Activated naive CD8-positive, alpha-beta T cell treated with anti-CD3 and anti-CD28 coated beads, Interleukin-2, amount 50 U/mL, for 24 hours (primary cell): ENCODE measurements around the gene FOXL3.
A peak's percentile ranks its signal among the peaks of the same experiment; 100 is the strongest.

ENCODE experiments used
- ATAC-seq: fragments of 150-1000 bp; cut with Tn5 transposase; one replicate; pipeline ENCODE4 v1.10.0; 2021
- DNase-seq: peaks from one replicate; pipeline ENCODE4 v3.0.0; 2021
- H3K27ac Mint-ChIP-seq: one replicate; pipeline ENCODE4 v1.8.0; 2021; ENCODE audit warnings: mild to moderate bottlenecking, mixed read lengths
- H3K27me3 Mint-ChIP-seq: one replicate; pipeline ENCODE4 v1.8.0; 2021; ENCODE audit warnings: mixed read lengths
- H3K36me3 Mint-ChIP-seq: one replicate; pipeline ENCODE4 v1.8.0; 2021; ENCODE audit warnings: low read depth, mixed read lengths
- H3K4me1 Mint-ChIP-seq: one replicate; pipeline ENCODE4 v1.8.0; 2021; ENCODE audit warnings: mixed read lengths
- H3K4me3 Mint-ChIP-seq: one replicate; pipeline ENCODE4 v1.8.0; 2021; ENCODE audit warnings: mild to moderate bottlenecking, moderate library complexity, mixed read lengths
- H3K9me3 Mint-ChIP-seq: one replicate; pipeline ENCODE4 v1.8.0; 2021; ENCODE audit warnings: mixed read lengths

The FOXL3 gene

GRCh38 chr7:297611-298374, 7.8 kb downstream of the FOXL3 start:
- no peaks in the 10 kb centered on the region for H3K9me3 Mint-ChIP-seq
- no peak for ATAC-seq
- H3K4me1 Mint-ChIP-seq = no peaks in the 10 kb centered on the region
- no peaks in the 10 kb centered on the region for H3K36me3 Mint-ChIP-seq
- no peak overlapping the region for H3K27ac Mint-ChIP-seq
- peaks cover 7% of the 10 kb centered on the region for H3K27me3 Mint-ChIP-seq
- H3K4me3 Mint-ChIP-seq = no peak overlapping the region
- no peak for DNase-seq

- H3K4me3 Mint-ChIP-seq = no peak overlapping the region
- no peak for ATAC-seq
- DNase-seq = no peak
- no peaks in the 10 kb centered on the region for H3K9me3 Mint-ChIP-seq
- no peaks in the 10 kb centered on the region for H3K36me3 Mint-ChIP-seq
- H3K27me3 Mint-ChIP-seq = peaks cover 2% of the 10 kb centered on the region
- H3K27ac Mint-ChIP-seq = no peak overlapping the region
- H3K4me1 Mint-ChIP-seq = no peaks in the 10 kb centered on the region
Measured at GRCh38 chr7:298375-298702, 8.4 kb downstream of the FOXL3 start.

- Mint-ChIP-seq H3K27me3 (no peaks in the 10 kb centered on the region), H3K4me3 (no peak overlapping the region), H3K4me1 (no peaks in the 10 kb centered on the region), H3K27ac (no peak overlapping the region), H3K9me3 (no peaks in the 10 kb centered on the region), H3K36me3 (no peaks in the 10 kb centered on the region)
- no peak for ATAC-seq
- no peak for DNase-seq
Measured at GRCh38 chr7:298743-299142, 8.8 kb downstream of the FOXL3 start.

DNA sequence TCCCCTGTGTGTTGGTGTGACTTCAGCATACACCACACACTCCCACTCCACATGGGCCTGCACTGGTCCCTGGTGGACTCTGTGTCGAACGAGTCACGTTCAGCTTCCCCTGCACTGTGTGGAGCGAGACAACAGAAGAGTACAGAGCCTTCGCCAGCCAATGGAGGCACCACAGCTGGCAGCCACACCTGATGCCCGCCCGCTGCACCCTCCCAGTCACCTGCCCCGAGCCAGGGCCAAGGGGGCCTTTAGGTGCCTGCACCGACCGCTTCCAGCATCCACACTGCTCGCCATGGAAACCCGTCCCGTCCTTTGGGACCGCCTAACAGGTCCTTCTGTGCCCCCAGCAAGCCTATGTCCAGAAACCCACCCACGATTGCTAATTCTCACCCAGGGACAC, 9.2 kb downstream of the FOXL3 start:
- no peak overlapping the region for H3K4me3 Mint-ChIP-seq
- no peaks in the 10 kb centered on the region for H3K27me3 Mint-ChIP-seq
- no peaks in the 10 kb centered on the region for H3K36me3 Mint-ChIP-seq
- no peaks in the 10 kb centered on the region for H3K9me3 Mint-ChIP-seq
- DNase-seq = no peak
- no peaks in the 10 kb centered on the region for H3K4me1 Mint-ChIP-seq
- ATAC-seq = peak; percentile 12
- no peak overlapping the region for H3K27ac Mint-ChIP-seq

- ATAC-seq = no peak
- DNase-seq = no peak
- H3K36me3 Mint-ChIP-seq = no peaks in the 10 kb centered on the region
- no peak overlapping the region for H3K27ac Mint-ChIP-seq
- H3K4me3 Mint-ChIP-seq = no peak overlapping the region
- no peaks in the 10 kb centered on the region for H3K27me3 Mint-ChIP-seq
- H3K9me3 Mint-ChIP-seq = peaks cover 3% of the 10 kb centered on the region
- no peaks in the 10 kb centered on the region for H3K4me1 Mint-ChIP-seq
Measured at GRCh38 chr7:299628-300027, 9.7 kb downstream of the FOXL3 start.

DNA sequence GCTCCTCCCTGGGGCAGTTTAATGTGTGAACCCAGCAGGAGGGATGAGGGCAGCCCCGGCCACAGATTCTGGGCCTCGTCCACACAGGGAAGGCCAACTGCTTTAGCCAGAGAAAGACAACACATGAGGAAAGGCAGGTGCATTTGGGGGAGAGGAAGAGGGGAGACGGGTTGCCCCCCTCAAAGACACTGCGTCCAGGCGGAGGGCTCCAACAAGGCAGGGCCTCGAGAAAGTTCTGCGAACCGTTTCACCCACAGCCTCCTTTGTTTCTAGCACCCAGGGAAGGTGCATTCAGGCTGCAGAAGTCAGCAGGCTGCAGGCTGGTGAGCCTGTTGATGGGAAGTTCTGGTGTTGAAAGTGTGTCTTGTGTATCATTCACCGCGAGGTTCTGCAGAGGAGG, 10.1 kb downstream of the FOXL3 start:
- Mint-ChIP-seq H3K4me3 (no peak overlapping the region), H3K36me3 (no peaks in the 10 kb centered on the region), H3K9me3 (peaks cover 3% of the 10 kb centered on the region), H3K4me1 (no peaks in the 10 kb centered on the region), H3K27me3 (no peaks in the 10 kb centered on the region), H3K27ac (no peak overlapping the region)
- ATAC-seq = no peak
- no peak for DNase-seq

GRCh38 chr7:300546-301290, 10.7 kb downstream of the FOXL3 start:
- H3K27ac Mint-ChIP-seq = no peak overlapping the region
- ATAC-seq (no peak), DNase-seq (no peak)
- H3K9me3 Mint-ChIP-seq = peaks cover 3% of the 10 kb centered on the region
- H3K36me3 Mint-ChIP-seq = no peaks in the 10 kb centered on the region
- H3K4me3 Mint-ChIP-seq = no peak overlapping the region
- no peaks in the 10 kb centered on the region for H3K4me1 Mint-ChIP-seq
- no peaks in the 10 kb centered on the region for H3K27me3 Mint-ChIP-seq

DNA sequence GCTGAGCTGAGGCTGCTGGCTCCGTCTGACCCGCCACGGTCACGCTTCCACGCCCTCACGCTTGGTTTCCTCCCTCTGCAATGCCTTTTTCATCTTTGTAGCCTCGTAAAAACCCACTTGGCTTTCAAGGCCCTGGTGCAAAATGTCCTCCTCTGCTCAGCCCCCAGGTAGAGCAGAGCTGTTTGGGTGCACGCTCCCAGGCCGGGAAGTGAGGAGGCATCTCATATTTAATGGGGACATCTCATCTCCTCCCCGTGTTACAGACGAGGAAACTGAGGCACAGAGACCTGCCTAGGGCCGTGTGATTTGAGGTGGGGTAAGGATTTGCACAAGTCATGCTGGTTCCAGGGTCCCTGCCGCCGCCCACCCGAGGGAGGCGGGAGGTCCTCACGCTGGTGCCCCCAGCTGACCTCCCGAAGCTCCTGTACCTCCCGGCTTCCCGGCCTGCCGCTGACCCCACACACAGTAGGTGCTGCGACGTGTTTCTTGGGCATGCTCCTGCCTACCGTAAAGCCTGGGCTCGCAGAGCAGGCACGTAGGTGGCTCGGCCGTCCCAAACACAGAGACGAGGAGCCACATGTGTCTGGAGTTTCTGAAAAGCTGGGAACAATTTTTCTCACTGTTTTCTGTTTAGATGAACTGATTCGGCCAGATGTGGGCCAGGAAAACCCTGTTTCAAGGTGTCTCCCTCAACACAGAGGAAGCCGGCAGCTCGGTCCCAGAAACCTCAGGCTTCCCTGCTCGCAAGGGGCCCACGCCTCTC, 11.5 kb downstream of the FOXL3 start:
- no peaks in the 10 kb centered on the region for H3K36me3 Mint-ChIP-seq
- no peak overlapping the region for H3K27ac Mint-ChIP-seq
- peaks cover 3% of the 10 kb centered on the region for H3K9me3 Mint-ChIP-seq
- no peak overlapping the region for H3K4me3 Mint-ChIP-seq
- ATAC-seq (no peak), DNase-seq (no peak)
- no peaks in the 10 kb centered on the region for H3K27me3 Mint-ChIP-seq
- H3K4me1 Mint-ChIP-seq = no peaks in the 10 kb centered on the region

- no peak for DNase-seq
- Mint-ChIP-seq H3K27ac (no peak overlapping the region), H3K27me3 (peaks cover 4% of the 10 kb centered on the region), H3K9me3 (peaks cover 3% of the 10 kb centered on the region), H3K4me3 (no peak overlapping the region), H3K36me3 (no peaks in the 10 kb centered on the region), H3K4me1 (no peaks in the 10 kb centered on the region)
- ATAC-seq = no peak
Measured at GRCh38 chr7:302054-302992, 12.4 kb downstream of the FOXL3 start.

- Mint-ChIP-seq H3K4me1 (no peaks in the 10 kb centered on the region), H3K27me3 (peaks cover 4% of the 10 kb centered on the region), H3K27ac (no peak overlapping the region), H3K9me3 (peaks cover 8% of the 10 kb centered on the region), H3K36me3 (peaks cover 2% of the 10 kb centered on the region), H3K4me3 (no peak overlapping the region)
- ATAC-seq = no peak
- no peak for DNase-seq
Measured at GRCh38 chr7:303425-303824, 13.5 kb downstream of the FOXL3 start.

- ATAC-seq (no peak), DNase-seq (no peak)
- Mint-ChIP-seq H3K27ac (no peak overlapping the region), H3K27me3 (peaks cover 4% of the 10 kb centered on the region), H3K36me3 (peaks cover 2% of the 10 kb centered on the region), H3K9me3 (peaks cover 8% of the 10 kb centered on the region), H3K4me3 (no peak overlapping the region), H3K4me1 (no peaks in the 10 kb centered on the region)
Measured at GRCh38 chr7:303884-304573, 14.1 kb downstream of the FOXL3 start.

DNA sequence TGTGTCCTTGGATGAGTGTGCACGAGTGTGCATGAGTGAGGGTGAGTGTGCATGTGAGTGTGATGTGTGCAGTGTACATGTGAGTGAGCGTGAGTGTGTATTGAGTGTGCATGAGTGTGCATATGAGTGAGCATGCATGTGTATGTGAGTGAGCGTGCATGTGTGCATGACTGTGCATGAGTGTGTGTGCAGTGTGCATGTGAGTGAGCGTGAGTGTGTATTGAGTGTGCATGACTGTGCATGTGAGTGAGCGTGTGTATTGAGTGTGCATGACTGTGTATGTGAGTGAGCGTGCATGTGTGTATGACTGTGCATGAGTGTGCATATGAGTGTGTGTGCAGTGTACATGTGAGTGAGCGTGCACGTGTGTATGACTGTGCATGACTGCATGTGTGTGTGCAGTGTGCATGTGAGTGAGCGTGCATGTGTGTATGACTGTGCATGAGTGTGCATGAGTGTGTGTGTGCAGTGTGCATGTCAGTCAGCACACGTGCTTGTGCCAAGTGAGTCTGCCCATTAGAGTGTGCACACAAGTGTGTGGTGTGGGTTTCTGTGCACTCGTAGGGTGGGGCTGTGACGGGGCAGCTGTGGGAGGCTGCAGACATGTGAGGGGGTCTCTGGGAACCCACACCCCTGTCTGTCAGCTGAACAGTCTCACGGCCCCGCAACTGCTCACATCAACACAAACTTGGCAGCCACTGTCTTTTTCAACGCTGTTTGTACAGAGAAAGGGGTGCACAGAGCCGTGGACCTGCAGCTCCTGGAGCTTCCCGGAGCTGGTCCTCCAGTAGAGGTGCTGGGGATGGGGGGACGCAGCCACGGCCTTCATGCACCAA, 14.8 kb downstream of the FOXL3 start:
- peaks cover 2% of the 10 kb centered on the region for H3K36me3 Mint-ChIP-seq

More for the DNA sequence above, 14.8 kb downstream of the FOXL3 start:
- Mint-ChIP-seq H3K27me3 (peaks cover 4% of the 10 kb centered on the region), H3K4me3 (no peak overlapping the region), H3K4me1 (no peaks in the 10 kb centered on the region), H3K9me3 (peaks cover 8% of the 10 kb centered on the region), H3K27ac (no peak overlapping the region)
- DNase-seq = no peak
- no peak for ATAC-seq
